A549 (cell line): Measurements from ENCODE around the gene SSTR3. TPM values are rescaled to one million over a fixed set of nuclear protein-coding genes. Genes with fewer than 3 reads are reported as not detected.
A peak's percentile ranks its signal among the peaks of the same experiment; 100 is the strongest.

Experiments used
- ATAC-seq, 2 experiments: fragments of 200-7000 bp in 1 of 2; fragments of >200 bp in 1 of 2; cut with Nextera tagmentation in 1 of 2; cut with Tn5 transposase in 1 of 2; 3 replicates each; pipeline versions ENCODE4 v1.8.0 to v1.9.1; 2018 to 2020; ENCODE audit warnings: mild to moderate bottlenecking in 1 of 2, moderate library complexity in 1 of 2
- CTCF ChIA-PET: fragments of 300-600 bp; sonication (Branson Sonifier 250); formaldehyde crosslinking; extraction: SDS; loops from one replicate; lab custom pipeline; 2021; ENCODE audit warnings: antibody characterized with exemption, inconsistent platforms; lab: Yijun Ruan, JAX
- POLR2A ChIA-PET: fragments of 350-600 bp; formaldehyde crosslinking; extraction: SDS; loops from one replicate; lab custom pipeline; 2021; ENCODE audit warnings: antibody characterized with exemption, inconsistent platforms; lab: Yijun Ruan, JAX
- DNase-seq, 2 experiments: peaks; one replicate each; pipeline versions ENCODE4 v3.0.0 to v3.0.0-alpha.2; 2011 to 2016; ENCODE audit warnings: low read depth in 1 of 2, low spot score in 1 of 2
- FAIRE-seq: peaks from 2 replicates; lab custom pipeline; 2011; peaks lifted over from hg19 to GRCh38; lab: Jason Lieb, UNC
- H3K27ac ChIP-seq, 2 experiments: fragments of >200 bp; sonication (Bioruptor Twin); formaldehyde crosslinking; 3 replicates each; pipeline ENCODE4 v1.5.1; 2016 to 2017
- H3K4me1 ChIP-seq: fragments of >200 bp; sonication (Bioruptor Twin); formaldehyde crosslinking; 3 replicates; pipeline ENCODE4 v1.6.1; 2016
- H3K4me2 ChIP-seq: fragments of >200 bp; sonication (Bioruptor Twin); formaldehyde crosslinking; 3 replicates; pipeline ENCODE4 v1.6.1; 2016
- H3K4me3 ChIP-seq: fragments of >200 bp; sonication (Bioruptor Twin); formaldehyde crosslinking; 3 replicates; pipeline ENCODE4 v1.5.1; 2016
- H3K9me3 ChIP-seq: fragments of >200 bp; sonication (Bioruptor Twin); formaldehyde crosslinking; 3 replicates; pipeline ENCODE4 v1.6.1; 2016
- BHLHE40 ChIP-seq: IDR thresholded peaks from 2 replicates; pipeline ENCODE4 v1.6.1; 2012; ENCODE audit warnings: low read depth, low read length, inconsistent platforms
- EHMT2 ChIP-seq: fragments of 200-600 bp; sonication (generic); IDR thresholded peaks from 2 replicates; pipeline ENCODE4 v1.6.1; 2016; ENCODE audit warnings: antibody characterized with exemption, low read depth, mild to moderate bottlenecking, moderate library complexity
- EP300 ChIP-seq, 2 experiments: fragments of >200 bp; sonication (Bioruptor Twin); formaldehyde crosslinking; IDR thresholded peaks; 2 replicates in 1 of 2; 3 replicates in 1 of 2; pipeline ENCODE4 v1.6.1; 2016 to 2017
- FOSB ChIP-seq: fragments of 250-450 bp; sonication (Bioruptor Pico); IDR thresholded peaks from 2 replicates; pipeline ENCODE4 v1.5.0; 2020; ENCODE audit warnings: mild to moderate bottlenecking, moderate library complexity
- FOXS1 ChIP-seq: fragments of 250-450 bp; sonication (Bioruptor Pico); IDR thresholded peaks from 2 replicates; pipeline ENCODE4 v1.5.0; 2020; ENCODE audit warnings: mild to moderate bottlenecking, moderate library complexity
- GATA3 ChIP-seq: IDR thresholded peaks from 2 replicates; pipeline ENCODE4 v1.6.1; 2012; ENCODE audit warnings: borderline replicate concordance
- HOXB5 ChIP-seq: fragments of 250-450 bp; sonication (Bioruptor Pico); IDR thresholded peaks from 2 replicates; pipeline ENCODE4 v1.5.0; 2020; ENCODE audit warnings: mild to moderate bottlenecking, moderate library complexity
- JUN ChIP-seq, 2 experiments: fragments of >200 bp; sonication (Bioruptor Twin); formaldehyde crosslinking; IDR thresholded peaks; 2 replicates in 1 of 2; 3 replicates in 1 of 2; pipeline ENCODE4 v1.6.1; 2016 to 2017
- MYC ChIP-seq: IDR thresholded peaks from 2 replicates; pipeline ENCODE4 v1.6.1; 2012; ENCODE audit warnings: mild to moderate bottlenecking, inconsistent platforms, low read length, improper control_type of control experiment, borderline replicate concordance
- NPAS2 ChIP-seq: fragments of 250-450 bp; sonication (Bioruptor Pico); IDR thresholded peaks from 2 replicates; pipeline ENCODE4 v1.8.0; 2022; ENCODE audit warnings: mild to moderate bottlenecking, moderate library complexity, borderline replicate concordance
- PHF8 ChIP-seq: fragments of 200-600 bp; sonication (generic); IDR thresholded peaks from 2 replicates; pipeline ENCODE4 v1.6.1; 2016; ENCODE audit warnings: low read depth, mild to moderate bottlenecking, antibody characterized with exemption, moderate library complexity, borderline replicate concordance
- POLR2A ChIP-seq: IDR thresholded peaks from 2 replicates; pipeline ENCODE4 v1.6.1; 2012; ENCODE audit warnings: mild to moderate bottlenecking, low read length
- SMC3 ChIP-seq: fragments of >200 bp; sonication (Bioruptor Twin); formaldehyde crosslinking; IDR thresholded peaks from 3 replicates; pipeline ENCODE4 v1.6.1; 2018; ENCODE audit warnings: inconsistent platforms
- TP53 ChIP-seq: fragments of 250-450 bp; sonication (Bioruptor Pico); IDR thresholded peaks from 2 replicates; pipeline ENCODE4 v1.5.0; 2021; ENCODE audit warnings: mild to moderate bottlenecking, moderate library complexity
- WGBS: methylation state at CpG from one replicate; pipeline ENCODE4 v1.1.6; 2017; ENCODE audit errors: missing lambda C conversion rate; 5-methylcytosine and 5-hydroxymethylcytosine counted together
- polyA plus RNA-seq, 4 experiments: library from polyadenylated mRNA; depleted of rRNA in 3 of 4; stranded (reverse); fragments of >200 nt; fragmentation: RNase III in 1 of 4; extraction: RNeasy Plus Mini Kit Qiagen cat#74134 plus additional on column Dnase treatment in 1 of 4; gene quantifications; 2 replicates in 3 of 4; 3 replicates in 1 of 4; pipeline ENCODE4 v1.2.3, GENCODE V29; 2011 to 2017
- TF ChIP-seq, protein P1 (sequence below): fragments of 200-600 bp; sonication (generic); IDR thresholded peaks from 2 replicates; pipeline ENCODE4 v1.6.1; 2016; ENCODE audit warnings: antibody characterized with exemption, mild to moderate bottlenecking, moderate library complexity
- TF ChIP-seq, protein P2 (sequence below): fragments of >200 bp; sonication (Bioruptor Twin); formaldehyde crosslinking; IDR thresholded peaks from 2 replicates; pipeline ENCODE4 v1.6.1; 2016
- TF ChIP-seq, protein P3 (sequence below): fragments of 450-650 bp; IDR thresholded peaks from 2 replicates; pipeline ENCODE4 v1.6.1; 2014; ENCODE audit warnings: antibody characterized with exemption
- TF ChIP-seq, protein P4 (sequence below): fragments of >200 bp; sonication (Bioruptor Twin); formaldehyde crosslinking; IDR thresholded peaks from 3 replicates; pipeline ENCODE4 v1.5.1; 2016
- TF ChIP-seq, protein P5 (sequence below): fragments of 250-450 bp; sonication (Bioruptor Pico); IDR thresholded peaks from 2 replicates; pipeline ENCODE4 v1.5.0; 2020; ENCODE audit warnings: low read depth, mild to moderate bottlenecking, moderate library complexity

Gene SSTR3
- polyA plus RNA-seq, 2 of the 4 experiments (the other 2 are of a cell fraction), result not detected

DNA sequence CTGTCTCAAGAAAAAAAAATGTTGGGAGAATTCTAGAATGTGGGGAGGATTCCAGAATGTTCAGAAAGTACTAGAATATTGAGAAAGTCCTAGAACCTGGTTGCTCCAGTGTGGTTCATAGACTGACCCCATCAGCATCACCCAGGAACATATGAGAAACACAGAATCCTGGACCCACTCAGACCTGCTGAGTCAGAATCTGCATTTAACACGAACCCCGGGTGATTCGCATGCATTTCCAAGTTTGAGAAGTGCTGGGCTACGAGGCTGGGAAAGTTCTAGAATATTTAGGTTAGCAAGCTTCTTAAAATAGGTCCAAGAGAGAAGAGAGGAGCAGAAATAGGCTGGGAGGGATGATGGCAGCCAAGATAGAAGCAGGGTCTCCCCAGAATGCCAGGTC is 30.6 kb downstream of the SSTR3 start:
- ATAC-seq (no peak), FAIRE-seq (no peak), DNase-seq (no peak)
- Histone ChIP-seq H3K4me2 (no peak overlapping the region), H3K4me3 (no peak overlapping the region), H3K9me3 (no peaks in the 10 kb centered on the region), H3K27ac (peak overlapping the region in 1 of 2 experiments; percentile 55; a peak in 2 of 6 replicates), H3K4me1 (peaks cover 74% of the 10 kb centered on the region)
- CTCF ChIA-PET, result no interaction called here
- no peak for TF ChIP-seq GATA3
- WGBS, result 92% methylated on average over 4 of the region's 4 CpGs
- POLR2A ChIA-PET, result no interaction called here

DNA sequence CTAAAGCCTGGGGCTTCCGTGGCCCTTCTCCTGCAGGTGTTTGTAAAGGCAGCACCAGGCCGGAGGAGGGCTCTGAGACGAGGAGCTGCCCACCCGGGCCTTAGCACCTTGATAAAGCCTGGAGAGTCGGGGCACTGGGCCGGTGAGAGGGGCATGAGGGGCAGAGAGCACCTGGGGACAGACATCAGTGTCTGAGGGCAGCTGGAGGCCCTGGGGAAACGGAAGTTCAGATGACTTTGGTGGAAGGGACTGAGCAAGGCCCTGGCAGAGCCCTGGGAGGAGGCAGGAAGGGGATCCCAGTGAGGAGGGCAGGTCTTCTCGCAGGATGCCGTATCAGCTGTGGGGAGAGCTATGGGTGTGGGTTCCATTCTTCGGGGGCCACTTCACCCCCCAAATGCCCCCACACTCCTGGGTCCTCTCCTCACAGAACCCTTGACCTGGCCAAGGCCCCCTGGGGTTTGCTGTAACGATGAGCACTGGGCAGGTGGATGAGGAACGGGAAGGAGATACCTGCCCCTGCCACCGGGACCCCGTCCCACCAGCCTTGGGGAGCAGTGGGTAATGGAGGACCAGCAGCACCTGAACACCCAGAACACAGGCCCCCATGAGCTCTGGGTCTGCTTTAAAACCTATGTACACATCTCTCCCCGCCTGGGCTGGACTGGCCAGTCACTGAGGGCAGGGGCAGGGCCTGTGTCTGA is 31.6 kb downstream of the SSTR3 start:
- Histone ChIP-seq H3K9me3 (no peaks in the 10 kb centered on the region), H3K4me3 (no peak overlapping the region), H3K4me1 (peaks cover 66% of the 10 kb centered on the region), H3K4me2 (peak overlapping the region; percentile 62; the same call in 2 of the 3 replicates), H3K27ac (peak overlapping the region; percentile 79 to 88)
- 89% methylated on average over 12 of the region's 15 CpGs for WGBS
- CTCF ChIA-PET, result interaction anchor here (0.6 to 4.8 kb wide), 4 partner anchors 14 to 113 kb away, joined by 3 to 32 read pairs (median 4); no protein-coding TSS in a partner anchor
- no peak for ATAC-seq
- no peak for DNase-seq
- POLR2A ChIA-PET, result no interaction called here
- TF ChIP-seq POLR2A, result no peak
- no peak for TF ChIP-seq EP300 (IDR thresholded peaks at IDR 0.05)
- no peak for TF ChIP-seq MYC
- no peak for TF ChIP-seq FOXS1 (CRISPR knock-in tag)
- no peak for TF ChIP-seq PHF8
- no peak for TF ChIP-seq NPAS2 (CRISPR knock-in tag)
- TF ChIP-seq, protein P1, sequence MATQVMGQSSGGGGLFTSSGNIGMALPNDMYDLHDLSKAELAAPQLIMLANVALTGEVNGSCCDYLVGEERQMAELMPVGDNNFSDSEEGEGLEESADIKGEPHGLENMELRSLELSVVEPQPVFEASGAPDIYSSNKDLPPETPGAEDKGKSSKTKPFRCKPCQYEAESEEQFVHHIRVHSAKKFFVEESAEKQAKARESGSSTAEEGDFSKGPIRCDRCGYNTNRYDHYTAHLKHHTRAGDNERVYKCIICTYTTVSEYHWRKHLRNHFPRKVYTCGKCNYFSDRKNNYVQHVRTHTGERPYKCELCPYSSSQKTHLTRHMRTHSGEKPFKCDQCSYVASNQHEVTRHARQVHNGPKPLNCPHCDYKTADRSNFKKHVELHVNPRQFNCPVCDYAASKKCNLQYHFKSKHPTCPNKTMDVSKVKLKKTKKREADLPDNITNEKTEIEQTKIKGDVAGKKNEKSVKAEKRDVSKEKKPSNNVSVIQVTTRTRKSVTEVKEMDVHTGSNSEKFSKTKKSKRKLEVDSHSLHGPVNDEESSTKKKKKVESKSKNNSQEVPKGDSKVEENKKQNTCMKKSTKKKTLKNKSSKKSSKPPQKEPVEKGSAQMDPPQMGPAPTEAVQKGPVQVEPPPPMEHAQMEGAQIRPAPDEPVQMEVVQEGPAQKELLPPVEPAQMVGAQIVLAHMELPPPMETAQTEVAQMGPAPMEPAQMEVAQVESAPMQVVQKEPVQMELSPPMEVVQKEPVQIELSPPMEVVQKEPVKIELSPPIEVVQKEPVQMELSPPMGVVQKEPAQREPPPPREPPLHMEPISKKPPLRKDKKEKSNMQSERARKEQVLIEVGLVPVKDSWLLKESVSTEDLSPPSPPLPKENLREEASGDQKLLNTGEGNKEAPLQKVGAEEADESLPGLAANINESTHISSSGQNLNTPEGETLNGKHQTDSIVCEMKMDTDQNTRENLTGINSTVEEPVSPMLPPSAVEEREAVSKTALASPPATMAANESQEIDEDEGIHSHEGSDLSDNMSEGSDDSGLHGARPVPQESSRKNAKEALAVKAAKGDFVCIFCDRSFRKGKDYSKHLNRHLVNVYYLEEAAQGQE, result no peak
- no peak for TF ChIP-seq SMC3
- no peak for TF ChIP-seq HOXB5 (CRISPR knock-in tag)
- TF ChIP-seq JUN (IDR thresholded peaks at IDR 0.05), result no peak
- no peak for TF ChIP-seq EHMT2
- TF ChIP-seq, protein P2, sequence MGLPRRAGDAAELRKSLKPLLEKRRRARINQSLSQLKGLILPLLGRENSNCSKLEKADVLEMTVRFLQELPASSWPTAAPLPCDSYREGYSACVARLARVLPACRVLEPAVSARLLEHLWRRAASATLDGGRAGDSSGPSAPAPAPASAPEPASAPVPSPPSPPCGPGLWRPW, result no peak
- TF ChIP-seq, protein P3, sequence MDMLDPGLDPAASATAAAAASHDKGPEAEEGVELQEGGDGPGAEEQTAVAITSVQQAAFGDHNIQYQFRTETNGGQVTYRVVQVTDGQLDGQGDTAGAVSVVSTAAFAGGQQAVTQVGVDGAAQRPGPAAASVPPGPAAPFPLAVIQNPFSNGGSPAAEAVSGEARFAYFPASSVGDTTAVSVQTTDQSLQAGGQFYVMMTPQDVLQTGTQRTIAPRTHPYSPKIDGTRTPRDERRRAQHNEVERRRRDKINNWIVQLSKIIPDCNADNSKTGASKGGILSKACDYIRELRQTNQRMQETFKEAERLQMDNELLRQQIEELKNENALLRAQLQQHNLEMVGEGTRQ, result no peak
- TF ChIP-seq, protein P4, sequence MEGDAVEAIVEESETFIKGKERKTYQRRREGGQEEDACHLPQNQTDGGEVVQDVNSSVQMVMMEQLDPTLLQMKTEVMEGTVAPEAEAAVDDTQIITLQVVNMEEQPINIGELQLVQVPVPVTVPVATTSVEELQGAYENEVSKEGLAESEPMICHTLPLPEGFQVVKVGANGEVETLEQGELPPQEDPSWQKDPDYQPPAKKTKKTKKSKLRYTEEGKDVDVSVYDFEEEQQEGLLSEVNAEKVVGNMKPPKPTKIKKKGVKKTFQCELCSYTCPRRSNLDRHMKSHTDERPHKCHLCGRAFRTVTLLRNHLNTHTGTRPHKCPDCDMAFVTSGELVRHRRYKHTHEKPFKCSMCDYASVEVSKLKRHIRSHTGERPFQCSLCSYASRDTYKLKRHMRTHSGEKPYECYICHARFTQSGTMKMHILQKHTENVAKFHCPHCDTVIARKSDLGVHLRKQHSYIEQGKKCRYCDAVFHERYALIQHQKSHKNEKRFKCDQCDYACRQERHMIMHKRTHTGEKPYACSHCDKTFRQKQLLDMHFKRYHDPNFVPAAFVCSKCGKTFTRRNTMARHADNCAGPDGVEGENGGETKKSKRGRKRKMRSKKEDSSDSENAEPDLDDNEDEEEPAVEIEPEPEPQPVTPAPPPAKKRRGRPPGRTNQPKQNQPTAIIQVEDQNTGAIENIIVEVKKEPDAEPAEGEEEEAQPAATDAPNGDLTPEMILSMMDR, result no peak
- TF ChIP-seq FOSB (CRISPR knock-in tag), result no peak
- TF ChIP-seq, protein P5, sequence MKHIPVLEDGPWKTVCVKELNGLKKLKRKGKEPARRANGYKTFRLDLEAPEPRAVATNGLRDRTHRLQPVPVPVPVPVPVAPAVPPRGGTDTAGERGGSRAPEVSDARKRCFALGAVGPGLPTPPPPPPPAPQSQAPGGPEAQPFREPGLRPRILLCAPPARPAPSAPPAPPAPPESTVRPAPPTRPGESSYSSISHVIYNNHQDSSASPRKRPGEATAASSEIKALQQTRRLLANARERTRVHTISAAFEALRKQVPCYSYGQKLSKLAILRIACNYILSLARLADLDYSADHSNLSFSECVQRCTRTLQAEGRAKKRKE, result no peak
- no peak for TF ChIP-seq TP53 (CRISPR knock-in tag)
- TF ChIP-seq BHLHE40, result no peak
- no peak for FAIRE-seq
